ENCODE measurements around the gene CPB1.

DNA sequence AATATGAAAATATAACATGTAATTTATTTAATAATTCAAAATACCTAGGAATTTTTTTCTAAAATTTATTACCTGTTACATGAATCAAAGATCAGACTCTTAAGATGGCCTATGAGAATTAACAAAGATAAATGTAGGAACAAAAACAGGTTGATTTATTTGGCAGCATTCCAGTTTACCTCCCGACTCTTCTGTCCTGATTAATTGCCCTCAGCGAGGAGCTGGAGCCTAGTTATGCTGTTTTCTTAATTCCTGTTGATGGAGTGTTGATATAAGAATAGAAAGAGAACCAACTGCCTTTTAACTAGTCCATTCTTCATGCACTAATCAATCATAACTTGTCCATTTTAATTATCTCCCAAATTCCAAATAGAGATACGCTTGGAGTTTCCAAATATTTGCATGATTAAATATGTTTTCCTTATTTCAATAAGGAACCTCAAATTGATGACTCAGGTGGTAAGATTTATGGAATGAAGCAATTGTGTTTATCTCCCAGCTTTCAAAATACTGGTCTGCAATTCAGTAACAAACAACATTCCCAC, 10.6 kb upstream of the CPB1 start:
- TF ChIP-seq SUZ12 (IDR thresholded peaks at IDR 0.05; ENCODE audit: extremely low read depth, insufficient read depth, insufficient read length) (no peak), YY1 (IDR thresholded peaks at IDR 0.05; ENCODE audit: insufficient read depth, insufficient read length) (no peak), ZNF274 (IDR thresholded peaks at IDR 0.05; ENCODE audit: low read depth, low read length) (no peak)
